Measurements from ENCODE around the gene TASOR. TPM values are rescaled to one million over a fixed set of nuclear protein-coding genes. Genes with fewer than 3 reads are reported as not detected.
A peak's percentile ranks its signal among the peaks of the same experiment; 100 is the strongest.

TASOR gene
- total and polyA plus RNA-seq, 9 of the 15 experiments (the other 6 are each of a cell fraction or from before 2014, with no cell fraction given), result 16.4 to 68.7 (median 33.7) TPM

DNA sequence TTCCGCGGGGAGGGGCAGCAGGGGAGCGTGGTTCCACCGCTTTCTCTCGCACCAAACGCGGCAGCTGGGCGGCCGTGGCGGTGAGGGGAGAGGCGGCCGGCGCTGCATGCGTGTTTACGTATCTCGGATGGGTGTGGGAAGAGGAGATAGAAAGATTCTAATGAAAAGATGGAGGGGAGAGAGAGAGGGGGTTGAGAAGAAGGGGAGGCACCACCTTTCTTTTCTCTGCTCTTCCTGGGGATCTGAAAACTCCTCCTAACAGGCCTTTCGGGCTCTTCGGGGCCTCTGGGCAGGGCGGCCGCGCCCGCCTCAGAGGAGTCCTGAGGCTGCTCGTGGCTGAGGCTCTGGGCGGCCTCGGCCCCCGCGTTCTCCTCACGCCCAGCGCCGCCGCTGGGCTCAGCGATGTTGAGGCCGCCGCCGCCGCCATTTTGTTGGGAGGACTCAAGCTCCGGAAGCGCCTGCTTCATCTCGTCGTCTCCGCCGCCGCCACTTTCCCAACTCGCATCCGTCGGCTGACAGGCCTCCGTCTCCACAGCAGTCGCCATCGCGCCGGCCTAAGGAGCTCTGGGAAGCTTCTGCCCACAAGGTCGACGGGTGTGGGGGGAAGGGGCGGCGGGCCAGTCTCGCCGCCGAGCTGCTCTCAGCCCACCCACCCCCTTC lies 473 bp downstream of the TASOR start (continued):
- TF ChIP-seq NONO (IDR thresholded peaks at IDR 0.05; ENCODE audit: low read depth in 2 of 2, low read length in 1 of 2) (0 out of 4 replicates have a peak, but pooled peaks of 1 of the 2 experiments have one; percentile 23), YY1 (IDR thresholded peaks at IDR 0.05; ENCODE audit: borderline replicate concordance in 1 of 3, control insufficient read depth in 1 of 3, extremely low read depth in 1 of 3, insufficient read depth in 3 of 3, insufficient read length in 1 of 3, insufficient replicate concordance in 2 of 3, low read depth in 1 of 3, low read length in 2 of 3) (peak; percentile 81 to 93 (median 88)), ZNF324 (CRISPR knock-in tag; IDR thresholded peaks at IDR 0.05) (no peak), EP400 (IDR thresholded peaks at IDR 0.05) (peak; percentile 62; the same call in 1 of the 2 replicates), NR2C2 (CRISPR knock-in tag; IDR thresholded peaks at IDR 0.05) (0 out of 2 replicates have a peak, but pooled peaks have one; percentile 21), NR2C2 (tag; IDR thresholded peaks at IDR 0.05) (no peak), FOXK2 (conservative IDR thresholded peaks at IDR 0.05 in 1 of 2, IDR thresholded peaks at IDR 0.05 in 1 of 2; ENCODE audit: low read depth in 2 of 2) (peak; percentile 54 to 68; a peak in 3 of 4 replicates), SRSF1 (IDR thresholded peaks at IDR 0.05; ENCODE audit: low read depth, low read length) (0 out of 2 replicates have a peak, but pooled peaks have one; percentile 21)
- TF ChIP-seq, protein P1, sequence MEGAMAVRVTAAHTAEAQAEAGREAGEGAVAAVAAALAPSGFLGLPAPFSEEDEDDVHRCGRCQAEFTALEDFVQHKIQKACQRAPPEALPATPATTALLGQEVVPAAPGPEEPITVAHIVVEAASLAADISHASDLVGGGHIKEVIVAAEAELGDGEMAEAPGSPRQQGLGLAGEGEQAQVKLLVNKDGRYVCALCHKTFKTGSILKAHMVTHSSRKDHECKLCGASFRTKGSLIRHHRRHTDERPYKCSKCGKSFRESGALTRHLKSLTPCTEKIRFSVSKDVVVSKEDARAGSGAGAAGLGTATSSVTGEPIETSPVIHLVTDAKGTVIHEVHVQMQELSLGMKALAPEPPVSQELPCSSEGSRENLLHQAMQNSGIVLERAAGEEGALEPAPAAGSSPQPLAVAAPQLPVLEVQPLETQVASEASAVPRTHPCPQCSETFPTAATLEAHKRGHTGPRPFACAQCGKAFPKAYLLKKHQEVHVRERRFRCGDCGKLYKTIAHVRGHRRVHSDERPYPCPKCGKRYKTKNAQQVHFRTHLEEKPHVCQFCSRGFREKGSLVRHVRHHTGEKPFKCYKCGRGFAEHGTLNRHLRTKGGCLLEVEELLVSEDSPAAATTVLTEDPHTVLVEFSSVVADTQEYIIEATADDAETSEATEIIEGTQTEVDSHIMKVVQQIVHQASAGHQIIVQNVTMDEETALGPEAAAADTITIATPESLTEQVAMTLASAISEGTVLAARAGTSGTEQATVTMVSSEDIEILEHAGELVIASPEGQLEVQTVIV (CRISPR knock-in tag; IDR thresholded peaks at IDR 0.05; ENCODE audit: borderline replicate concordance), result no peak
- TF ChIP-seq, protein P2, sequence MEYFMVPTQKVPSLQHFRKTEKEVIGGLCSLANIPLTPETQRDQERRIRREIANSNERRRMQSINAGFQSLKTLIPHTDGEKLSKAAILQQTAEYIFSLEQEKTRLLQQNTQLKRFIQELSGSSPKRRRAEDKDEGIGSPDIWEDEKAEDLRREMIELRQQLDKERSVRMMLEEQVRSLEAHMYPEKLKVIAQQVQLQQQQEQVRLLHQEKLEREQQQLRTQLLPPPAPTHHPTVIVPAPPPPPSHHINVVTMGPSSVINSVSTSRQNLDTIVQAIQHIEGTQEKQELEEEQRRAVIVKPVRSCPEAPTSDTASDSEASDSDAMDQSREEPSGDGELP (CRISPR knock-in tag; IDR thresholded peaks at IDR 0.05; ENCODE audit: borderline replicate concordance), result peak; percentile 58; the same call in 1 of the 2 replicates
